ENCODE measurements around the gene GMCL2. TPM values are rescaled to one million over a fixed set of nuclear protein-coding genes. Genes with fewer than 3 reads are reported as not detected.

Gene GMCL2
- total RNA-seq, 1 donor: not detected

DNA sequence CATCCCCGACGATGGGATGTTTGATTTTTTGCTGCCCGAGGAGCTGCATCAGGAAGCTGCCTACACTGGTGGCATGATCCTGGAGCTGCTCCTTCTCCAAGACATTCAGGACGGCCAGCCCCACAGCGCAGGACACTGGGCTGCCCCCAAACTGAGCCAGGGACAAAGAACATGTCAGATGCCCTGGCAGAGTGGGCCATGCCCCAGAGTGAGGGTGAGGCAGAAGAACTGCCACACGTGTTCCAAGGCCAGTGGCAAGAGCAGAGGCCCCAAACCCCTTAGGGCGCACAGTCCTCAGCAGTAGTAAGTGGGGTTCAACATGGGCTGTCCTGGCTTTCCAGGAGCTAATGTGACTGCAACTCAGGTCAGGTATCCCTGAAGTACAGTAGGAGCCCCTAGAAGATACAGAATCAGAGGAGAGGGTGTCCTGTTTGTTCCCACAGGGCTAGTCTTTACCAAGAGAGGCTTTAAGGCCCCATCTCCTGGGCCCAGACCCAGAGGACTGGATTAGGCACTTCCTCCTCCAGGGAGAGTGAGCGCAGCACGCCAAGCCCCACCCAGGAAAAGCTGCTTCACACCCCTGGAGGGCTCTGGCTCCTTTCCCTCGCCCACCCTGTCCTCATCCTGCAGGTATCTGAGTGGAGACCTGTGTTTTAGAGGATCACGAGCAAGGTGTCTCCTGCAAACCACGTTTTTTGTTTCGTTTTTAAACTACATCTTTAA, 28.3 kb upstream of the GMCL2 start:
- TF ChIP-seq, protein P1, sequence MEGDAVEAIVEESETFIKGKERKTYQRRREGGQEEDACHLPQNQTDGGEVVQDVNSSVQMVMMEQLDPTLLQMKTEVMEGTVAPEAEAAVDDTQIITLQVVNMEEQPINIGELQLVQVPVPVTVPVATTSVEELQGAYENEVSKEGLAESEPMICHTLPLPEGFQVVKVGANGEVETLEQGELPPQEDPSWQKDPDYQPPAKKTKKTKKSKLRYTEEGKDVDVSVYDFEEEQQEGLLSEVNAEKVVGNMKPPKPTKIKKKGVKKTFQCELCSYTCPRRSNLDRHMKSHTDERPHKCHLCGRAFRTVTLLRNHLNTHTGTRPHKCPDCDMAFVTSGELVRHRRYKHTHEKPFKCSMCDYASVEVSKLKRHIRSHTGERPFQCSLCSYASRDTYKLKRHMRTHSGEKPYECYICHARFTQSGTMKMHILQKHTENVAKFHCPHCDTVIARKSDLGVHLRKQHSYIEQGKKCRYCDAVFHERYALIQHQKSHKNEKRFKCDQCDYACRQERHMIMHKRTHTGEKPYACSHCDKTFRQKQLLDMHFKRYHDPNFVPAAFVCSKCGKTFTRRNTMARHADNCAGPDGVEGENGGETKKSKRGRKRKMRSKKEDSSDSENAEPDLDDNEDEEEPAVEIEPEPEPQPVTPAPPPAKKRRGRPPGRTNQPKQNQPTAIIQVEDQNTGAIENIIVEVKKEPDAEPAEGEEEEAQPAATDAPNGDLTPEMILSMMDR (IDR thresholded peaks at IDR 0.05; ENCODE audit: insufficient read depth, low read depth, low read length): no peak
- DNase-seq (ENCODE audit: low read depth): no peak
- H3K4me3 ChIP-seq (ENCODE audit: low read depth, low read length): no peak overlapping the region

DNA sequence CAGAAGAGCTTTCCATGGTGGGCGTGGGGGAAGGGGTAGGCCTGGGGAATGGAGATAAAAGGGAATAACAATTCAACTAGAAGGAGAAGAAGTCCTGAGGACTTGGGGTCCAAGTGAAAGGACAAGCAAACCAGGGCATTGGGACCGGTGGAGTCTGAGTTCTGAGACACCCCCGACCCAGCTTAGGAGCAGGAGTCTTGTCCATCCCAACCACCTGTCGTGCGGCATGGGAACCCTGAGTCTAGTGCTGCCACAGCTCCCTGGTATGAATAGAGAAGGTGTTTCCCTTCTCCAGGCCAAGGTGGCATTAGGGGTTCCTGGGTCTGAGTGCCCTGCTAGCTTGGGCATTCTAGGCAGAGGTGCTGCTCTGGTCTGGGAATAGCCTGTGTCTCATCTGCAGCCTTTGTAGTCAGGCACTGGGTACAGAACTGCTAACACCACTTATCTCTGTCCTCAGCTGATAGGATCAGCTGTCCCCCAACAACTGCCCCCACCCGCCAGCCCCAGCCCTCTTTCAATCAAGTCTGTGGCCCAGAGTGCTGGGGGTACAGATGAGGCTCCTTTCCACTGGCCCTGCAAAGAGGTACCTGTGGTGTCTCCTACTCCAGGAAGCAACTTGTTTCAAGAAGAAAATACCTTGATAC, 27.1 kb upstream of the GMCL2 start:
- H3K4me3 ChIP-seq (ENCODE audit: low read depth, low read length): no peak overlapping the region
- TF ChIP-seq, protein P1 (IDR thresholded peaks at IDR 0.05; ENCODE audit: insufficient read depth, low read depth, low read length): no peak
- DNase-seq (ENCODE audit: low read depth): no peak

DNA sequence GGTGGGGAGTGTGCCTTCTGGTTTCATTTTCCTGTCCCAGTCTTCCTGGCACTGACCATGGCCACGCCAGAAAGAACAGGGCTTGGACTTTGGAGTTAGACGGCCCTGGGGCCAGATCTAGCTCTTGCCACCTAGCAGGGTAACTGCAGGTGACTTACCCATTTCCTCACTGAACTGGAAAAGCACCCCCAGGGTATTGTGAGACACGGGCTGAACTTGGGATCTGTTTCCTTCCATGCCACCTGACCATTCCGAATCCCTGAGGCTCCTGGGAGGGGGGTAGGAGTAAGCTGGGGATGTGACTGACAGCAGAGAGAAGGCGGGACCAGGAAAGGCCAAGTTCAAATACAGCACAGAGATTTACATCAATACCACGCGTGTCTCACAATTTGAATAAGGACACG, 26.6 kb upstream of the GMCL2 start:
- DNase-seq (ENCODE audit: low read depth): no peak
- TF ChIP-seq, protein P1 (IDR thresholded peaks at IDR 0.05; ENCODE audit: insufficient read depth, low read depth, low read length): no peak
- H3K4me3 ChIP-seq (ENCODE audit: low read depth, low read length): no peak overlapping the region

DNA sequence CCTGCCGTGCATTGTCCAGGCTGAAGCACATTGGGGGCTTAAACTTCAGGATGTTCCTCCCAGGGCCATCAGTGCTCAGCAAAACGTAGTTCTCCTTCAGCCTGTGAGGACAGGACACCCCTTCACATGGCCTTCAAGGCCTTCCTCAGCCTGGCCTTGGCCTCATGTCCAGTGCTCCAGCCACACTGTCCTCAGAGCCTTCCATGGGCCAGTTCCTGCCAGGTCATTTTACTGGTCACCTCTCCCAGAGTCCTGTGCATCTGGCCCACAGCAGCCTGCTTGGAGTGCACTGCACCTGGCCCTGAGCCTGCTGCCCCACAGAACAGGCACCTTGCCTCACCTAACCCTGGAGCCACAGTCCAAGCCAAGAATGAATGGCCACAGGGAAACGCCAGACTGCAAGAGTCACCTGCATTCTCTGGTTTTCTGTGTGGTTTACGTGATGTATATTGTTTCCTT, 25.9 kb upstream of the GMCL2 start:
- DNase-seq (ENCODE audit: low read depth): no peak
- TF ChIP-seq, protein P1 (IDR thresholded peaks at IDR 0.05; ENCODE audit: insufficient read depth, low read depth, low read length): no peak
- H3K4me3 ChIP-seq (ENCODE audit: low read depth, low read length): no peak overlapping the region

DNA sequence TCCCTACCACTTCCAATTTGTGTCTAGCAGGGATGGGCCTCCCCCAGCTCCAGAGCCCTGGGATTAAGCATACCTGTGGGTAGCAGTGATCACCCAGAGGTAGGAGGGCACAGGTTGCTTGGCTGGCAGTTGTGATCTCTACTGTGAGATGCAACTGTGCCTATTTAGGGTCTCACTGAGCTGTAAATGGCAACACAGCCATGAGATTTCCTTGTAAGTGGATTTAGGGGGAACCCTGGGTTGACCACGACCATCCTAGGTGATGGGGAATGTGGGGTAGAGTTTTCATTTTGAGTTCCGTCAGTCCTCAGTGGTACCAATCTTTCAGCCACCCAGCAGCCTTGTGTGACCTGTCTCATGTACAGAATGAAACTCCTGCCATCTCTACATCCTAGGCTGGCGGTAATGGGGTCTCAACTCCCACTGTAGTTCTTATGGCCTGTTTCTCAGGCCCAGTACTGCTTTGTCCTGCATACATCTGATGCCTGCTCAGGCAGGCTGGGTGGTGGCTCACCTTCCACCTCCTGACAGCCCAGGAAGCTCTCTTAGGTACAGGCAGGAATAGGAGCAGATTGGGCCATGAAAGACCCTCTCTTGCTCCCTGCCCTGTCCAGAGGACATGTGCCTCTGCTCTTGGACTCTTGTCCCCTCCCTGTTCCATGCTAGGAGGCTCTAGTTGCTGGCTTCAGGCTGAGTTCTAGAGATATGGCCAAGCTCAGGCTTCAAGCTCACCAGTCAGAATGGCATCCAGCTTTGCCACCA, 25.3 kb upstream of the GMCL2 start:
- H3K4me3 ChIP-seq (ENCODE audit: low read depth, low read length): no peak overlapping the region
- DNase-seq (ENCODE audit: low read depth): no peak
- TF ChIP-seq, protein P1 (IDR thresholded peaks at IDR 0.05; ENCODE audit: insufficient read depth, low read depth, low read length): no peak

DNA sequence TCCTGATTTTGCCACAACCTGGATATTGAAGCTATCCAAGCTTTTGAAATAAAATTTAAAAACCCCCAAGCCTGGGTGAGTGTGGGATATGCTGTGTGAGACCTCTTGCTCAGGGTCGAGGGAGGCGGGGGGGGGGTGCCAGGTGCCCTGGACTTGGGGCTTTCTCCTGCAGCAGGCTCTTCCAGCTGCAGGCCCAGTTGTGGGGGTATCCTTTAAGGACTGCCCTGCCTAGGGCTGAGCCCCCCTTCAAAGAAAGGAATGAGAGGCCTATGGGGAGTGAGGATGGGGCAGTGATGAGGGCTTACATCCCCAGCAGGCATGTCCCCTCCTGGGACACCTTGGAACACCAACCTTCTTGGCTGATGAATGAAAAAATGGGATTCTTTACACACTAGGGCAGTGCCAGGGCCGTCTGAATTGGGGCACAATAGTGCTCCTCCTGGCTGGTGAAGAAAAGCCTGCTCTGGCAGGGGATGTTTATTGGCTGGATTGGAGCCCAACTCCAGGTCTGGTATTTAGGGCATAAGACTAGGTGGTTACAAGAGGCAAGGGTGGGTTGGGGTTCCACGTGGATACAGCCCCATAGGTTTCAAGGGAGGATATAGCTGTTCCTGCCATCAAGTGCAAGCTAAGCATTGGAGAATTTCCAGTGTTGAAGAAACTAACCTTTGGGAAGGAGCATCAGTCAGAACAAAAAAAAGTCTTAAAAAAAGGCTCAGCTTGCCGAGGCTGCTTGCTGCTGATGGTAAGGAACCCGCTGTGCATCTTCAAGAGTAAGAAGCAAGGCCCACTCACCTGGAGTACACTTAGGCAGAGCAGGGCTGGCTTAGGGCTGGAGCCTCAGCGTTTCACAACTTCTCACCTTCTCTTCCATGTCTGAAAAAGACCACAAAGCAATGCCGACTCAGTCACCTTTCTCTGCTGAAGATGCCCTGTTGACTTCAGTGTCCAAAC, 24.2 kb upstream of the GMCL2 start:
- no peak for DNase-seq (ENCODE audit: low read depth)
- TF ChIP-seq, protein P1 (IDR thresholded peaks at IDR 0.05; ENCODE audit: insufficient read depth, low read depth, low read length): no peak
- no peak overlapping the region for H3K4me3 ChIP-seq (ENCODE audit: low read depth, low read length)
